Neutrophil (primary cell): ENCODE measurements around the gene TMCC3.

Experiments used
- H3K27ac ChIP-seq: fragments of 200-600 bp; sonication (generic); 2 replicates; pipeline ENCODE4 v1.5.1; 2016; ENCODE audit warnings: mild to moderate bottlenecking, moderate library complexity
- H3K27me3 ChIP-seq: fragments of 200-600 bp; sonication (generic); 2 replicates; pipeline ENCODE4 v1.6.0; 2016; ENCODE audit warnings: mild to moderate bottlenecking
- H3K36me3 ChIP-seq: fragments of 200-600 bp; sonication (generic); 2 replicates; pipeline ENCODE4 v1.5.1; 2017
- H3K4me1 ChIP-seq, 2 experiments: fragments of 200-600 bp in 1 of 2; sonication (generic) in 1 of 2; 1 replicate in 1 of 2; 2 replicates in 1 of 2; pipeline versions ENCODE4 v1.5.1 to v1.6.1; 2013 to 2016; ENCODE audit warnings: low read depth in 1 of 2, low read length in 1 of 2, mild to moderate bottlenecking in 1 of 2, moderate library complexity in 1 of 2; ENCODE audit not compliant: control insufficient read depth in 1 of 2, insufficient read depth in 1 of 2
- H3K4me3 ChIP-seq, 2 experiments: fragments of 200-600 bp in 1 of 2; sonication (generic) in 1 of 2; 1 replicate in 1 of 2; 2 replicates in 1 of 2; pipeline ENCODE4 v1.5.1; 2013 to 2016; ENCODE audit warnings: low read depth in 1 of 2, low read length in 1 of 2, mild to moderate bottlenecking in 1 of 2, moderate library complexity in 1 of 2
- H3K9me3 ChIP-seq: fragments of 200-600 bp; sonication (generic); 2 replicates; pipeline ENCODE4 v1.5.1; 2016
- CTCF ChIP-seq: fragments of 200-600 bp; sonication (generic); IDR thresholded peaks from 2 replicates; pipeline ENCODE4 v1.5.1; 2016; ENCODE audit warnings: antibody characterized with exemption

TMCC3 gene

GRCh38 chr12:94671917-94672316 lies 21.6 kb upstream of the TMCC3 start:
- H3K9me3 ChIP-seq: no peaks in the 10 kb centered on the region
- TF ChIP-seq CTCF: no peak

GRCh38 chr12:94670898-94671297 lies 20.5 kb upstream of the TMCC3 start:
- no peaks in the 10 kb centered on the region for H3K36me3 ChIP-seq
- no peak overlapping the region for H3K27ac ChIP-seq
- no peak for TF ChIP-seq CTCF
- H3K9me3 ChIP-seq: no peaks in the 10 kb centered on the region
- H3K4me3 ChIP-seq: no peak overlapping the region
- H3K27me3 ChIP-seq: no peaks in the 10 kb centered on the region
- H3K4me1 ChIP-seq: peaks cover 20 to 25% of the 10 kb centered on the region in 2 experiments

More at GRCh38 chr12:94671917-94672316, 21.6 kb upstream of the TMCC3 start:
- H3K4me3 ChIP-seq: no peak overlapping the region
- H3K27me3 ChIP-seq: no peaks in the 10 kb centered on the region
- H3K4me1 ChIP-seq: peaks cover 30 to 36% of the 10 kb centered on the region in 2 experiments
- H3K36me3 ChIP-seq: no peaks in the 10 kb centered on the region
- H3K27ac ChIP-seq: no peak overlapping the region

GRCh38 chr12:94670075-94670474 lies 19.7 kb upstream of the TMCC3 start:
- peaks cover 4% of the 10 kb centered on the region for H3K27me3 ChIP-seq
- H3K36me3 ChIP-seq: no peaks in the 10 kb centered on the region

GRCh38 chr12:94667031-94667540 lies 16.7 kb upstream of the TMCC3 start:
- H3K36me3 ChIP-seq: no peaks in the 10 kb centered on the region
- H3K4me1 ChIP-seq: peaks cover 0 to 8% of the 10 kb centered on the region in 2 experiments
- no peak overlapping the region for H3K4me3 ChIP-seq
- no peak for TF ChIP-seq CTCF
- no peaks in the 10 kb centered on the region for H3K9me3 ChIP-seq
- peaks cover 5% of the 10 kb centered on the region for H3K27me3 ChIP-seq
- no peak overlapping the region for H3K27ac ChIP-seq

More at GRCh38 chr12:94670075-94670474, 19.7 kb upstream of the TMCC3 start:
- H3K27ac ChIP-seq: no peak overlapping the region
- TF ChIP-seq CTCF: no peak
- no peak overlapping the region for H3K4me3 ChIP-seq
- no peaks in the 10 kb centered on the region for H3K9me3 ChIP-seq
- H3K4me1 ChIP-seq: peaks cover 11 to 17% of the 10 kb centered on the region in 2 experiments

GRCh38 chr12:94666158-94666557 lies 15.8 kb upstream of the TMCC3 start:
- no peaks in the 10 kb centered on the region for H3K9me3 ChIP-seq
- no peaks in the 10 kb centered on the region for H3K36me3 ChIP-seq
- no peak overlapping the region for H3K4me3 ChIP-seq
- no peak overlapping the region for H3K27ac ChIP-seq
- H3K27me3 ChIP-seq: peaks cover 5% of the 10 kb centered on the region
- no peak for TF ChIP-seq CTCF
- H3K4me1 ChIP-seq: peaks cover 0 to 8% of the 10 kb centered on the region in 2 experiments
